Left colon (tissue), 2 donors: Measurements from ENCODE around the gene ECE2. TPM values are rescaled to one million over a fixed set of nuclear protein-coding genes. Genes with fewer than 3 reads are reported as not detected.
A peak's percentile ranks its signal among the peaks of the same experiment; 100 is the strongest.

ENCODE experiments used
- ATAC-seq: fragments of 200-7000 bp; cut with Tn5 transposase; one replicate; pipeline ENCODE4 v1.9.1; 2020; ENCODE audit warnings: mild to moderate bottlenecking, moderate library complexity
- DNase-seq, 2 donors: peaks; one replicate each; pipeline ENCODE4 v3.0.0-alpha.2; 2020
- intact Hi-C, 2 donors: fragments of 100-400 bp; cut with DNase I in 1 of 2; cut with micrococcal nuclease in 1 of 2; formaldehyde crosslinking; loops; one replicate each; pipeline versions ENCODE4 v1.11.2 to v1.14.0; 2022; cut with DNase I, micrococcal nuclease
- total RNA-seq, 2 donors: library from RNA; stranded (reverse); fragmentation: NEBNext Ultra II Directional; extraction: Animal tissue kit (Norgen Biotek cat#: 25700); gene quantifications; one replicate each; pipeline ENCODE4 v1.2.1, GENCODE V29; 2021
- donor health status: DM: no; HTN: no; CAD: no.
- donor health status: DM: yes; HTN: yes; CAD: no.

ECE2 gene
- total RNA-seq, 2 donors from 2014 or later = 0.20 to 0.24 TPM

DNA sequence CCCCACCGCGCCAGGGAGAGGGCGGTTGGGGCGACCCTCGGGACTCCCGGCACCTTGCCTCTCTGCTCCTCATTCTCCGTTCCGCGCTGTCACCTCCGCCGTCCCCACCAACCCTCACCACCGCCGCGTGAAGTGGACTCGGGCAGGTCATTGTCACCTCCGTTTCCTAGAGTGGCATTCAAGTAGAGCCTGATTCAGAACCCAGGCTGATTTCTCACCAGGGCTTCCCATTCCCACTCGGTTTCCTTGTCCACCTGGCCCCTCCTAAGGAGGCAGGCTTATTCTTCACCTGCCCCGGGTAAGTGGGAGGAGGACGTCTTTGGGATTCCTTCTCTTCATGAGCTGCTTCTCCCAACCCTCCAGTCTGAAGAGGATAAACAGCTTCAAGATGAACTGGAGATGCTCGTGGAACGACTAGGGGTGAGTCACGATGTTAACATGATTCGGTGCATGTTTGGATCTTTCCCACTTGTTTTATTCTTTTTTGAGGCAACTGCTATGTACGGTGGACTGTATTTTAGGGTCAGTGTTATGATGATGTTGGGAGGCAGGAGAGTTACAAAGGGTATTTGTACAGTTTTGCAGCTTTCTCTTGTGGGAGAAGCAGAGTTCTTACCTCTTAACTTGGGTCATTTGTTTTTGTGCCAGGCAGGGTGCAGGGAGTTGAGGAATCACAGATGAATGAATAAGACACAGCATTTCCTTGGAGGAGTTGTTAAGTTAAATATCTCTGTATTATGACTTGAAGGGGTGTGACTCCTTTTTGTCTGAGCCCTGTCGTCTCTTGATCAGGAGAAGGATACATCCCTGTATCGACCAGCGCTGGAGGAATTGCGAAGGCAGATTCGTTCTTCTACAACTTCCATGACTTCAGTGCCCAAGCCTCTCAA, 23.9 kb downstream of the ECE2 start:
- intact Hi-C loops = no loop called here

DNA sequence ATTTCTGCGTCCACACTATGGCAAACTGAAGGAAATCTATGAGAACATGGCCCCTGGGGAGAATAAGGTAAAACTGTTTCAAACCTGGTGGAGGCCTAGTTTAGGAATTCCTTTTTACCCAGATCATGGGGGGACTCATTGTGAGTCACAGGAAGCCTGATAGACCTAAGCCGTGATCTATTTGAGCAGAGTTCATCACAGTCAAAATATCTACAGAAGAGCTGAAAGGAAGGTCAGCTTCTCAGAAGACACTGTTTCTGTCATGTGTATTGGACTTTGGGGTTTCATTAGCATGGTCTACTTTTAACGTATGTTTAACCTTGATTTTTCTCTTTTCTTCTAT, 24.5 kb downstream of the ECE2 start:
- DNase-seq (no peak), ATAC-seq (no peak)
- intact Hi-C loops = no loop called here

More for the DNA sequence above, 23.9 kb downstream of the ECE2 start:
- peak; percentile 20 for ATAC-seq
- no peak for DNase-seq

DNA sequence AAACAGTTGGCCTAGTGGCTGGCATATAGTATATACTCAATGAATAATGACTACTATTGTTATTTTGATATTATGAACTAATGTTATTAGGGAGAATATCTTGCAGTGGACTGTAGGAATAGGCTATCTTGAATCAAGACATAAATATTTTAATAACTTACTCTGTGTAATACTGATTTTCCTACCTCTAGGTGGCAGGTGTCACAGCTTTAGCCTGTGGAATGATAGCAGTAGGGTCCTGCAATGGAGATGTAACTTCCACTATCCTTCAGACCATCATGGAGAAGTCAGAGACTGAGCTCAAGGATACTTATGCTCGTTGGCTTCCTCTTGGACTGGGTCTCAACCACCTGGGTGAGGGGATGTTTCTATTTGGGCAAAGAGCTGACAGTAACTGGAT, 29.8 kb downstream of the ECE2 start:
- ATAC-seq = peak; percentile 56
- DNase-seq = no peak
- intact Hi-C loops = no loop called here

DNA sequence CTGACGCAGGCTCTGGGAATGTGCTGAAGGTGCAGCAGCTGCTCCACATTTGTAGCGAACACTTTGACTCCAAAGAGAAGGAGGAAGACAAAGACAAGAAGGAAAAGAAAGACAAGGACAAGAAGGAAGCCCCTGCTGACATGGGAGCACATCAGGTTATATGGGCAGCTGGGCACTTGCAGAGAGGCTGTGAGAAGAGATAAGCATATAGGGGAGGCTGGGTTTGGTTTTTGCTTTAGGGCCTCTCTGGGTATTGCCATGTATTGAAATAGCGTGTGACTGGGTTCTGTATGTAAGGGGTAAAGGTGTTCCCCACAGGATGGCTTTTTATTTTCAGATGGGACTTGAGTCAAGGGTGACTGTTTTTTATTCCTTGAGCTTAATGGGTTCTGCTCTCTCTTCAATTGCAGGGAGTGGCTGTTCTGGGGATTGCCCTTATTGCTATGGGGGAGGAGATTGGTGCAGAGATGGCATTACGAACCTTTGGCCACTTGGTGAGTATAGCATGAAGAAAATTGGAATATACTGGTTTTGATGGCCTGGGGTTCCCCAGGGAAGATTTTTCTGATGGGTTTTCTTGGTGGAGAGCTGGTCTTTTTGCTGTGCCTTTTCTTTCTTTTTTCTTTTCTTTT, 30.6 kb downstream of the ECE2 start:
- intact Hi-C loops = no loop called here
- no peak for DNase-seq
- peak; percentile 93 for ATAC-seq

DNA sequence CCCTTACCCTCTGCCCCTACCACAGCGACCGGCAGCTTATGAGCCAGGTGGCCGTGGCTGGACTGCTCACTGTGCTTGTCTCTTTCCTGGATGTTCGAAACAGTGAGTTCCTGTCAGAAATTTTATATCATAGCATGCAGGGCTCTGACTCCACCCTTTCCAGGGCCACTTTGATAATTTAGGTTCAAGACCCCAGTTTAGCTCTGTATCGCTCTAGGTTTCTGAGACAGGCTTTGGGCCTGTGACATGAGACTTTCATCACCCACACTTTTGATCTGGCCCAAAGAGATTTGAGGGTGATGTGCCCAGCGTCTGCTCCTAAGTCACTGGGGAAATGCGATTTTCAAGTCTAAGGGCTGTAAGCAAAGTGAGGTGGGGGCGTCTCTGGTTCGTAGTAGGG, 32.1 kb downstream of the ECE2 start:
- intact Hi-C loops = no loop called here
- DNase-seq (no peak), ATAC-seq (no peak)

DNA sequence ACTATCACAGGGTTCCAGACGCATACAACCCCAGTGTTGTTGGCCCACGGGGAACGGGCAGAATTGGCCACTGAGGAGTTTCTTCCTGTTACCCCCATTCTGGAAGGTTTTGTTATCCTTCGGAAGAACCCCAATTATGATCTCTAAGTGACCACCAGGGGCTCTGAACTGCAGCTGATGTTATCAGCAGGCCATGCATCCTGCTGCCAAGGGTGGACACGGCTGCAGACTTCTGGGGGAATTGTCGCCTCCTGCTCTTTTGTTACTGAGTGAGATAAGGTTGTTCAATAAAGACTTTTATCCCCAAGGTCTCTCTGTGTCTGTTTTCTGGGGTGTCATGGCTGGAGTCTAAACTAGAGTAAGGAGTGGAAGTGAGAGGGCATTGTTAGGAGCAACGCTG, 32.9 kb downstream of the ECE2 start:
- DNase-seq (no peak), ATAC-seq (no peak)
- intact Hi-C loops = no loop called here

DNA sequence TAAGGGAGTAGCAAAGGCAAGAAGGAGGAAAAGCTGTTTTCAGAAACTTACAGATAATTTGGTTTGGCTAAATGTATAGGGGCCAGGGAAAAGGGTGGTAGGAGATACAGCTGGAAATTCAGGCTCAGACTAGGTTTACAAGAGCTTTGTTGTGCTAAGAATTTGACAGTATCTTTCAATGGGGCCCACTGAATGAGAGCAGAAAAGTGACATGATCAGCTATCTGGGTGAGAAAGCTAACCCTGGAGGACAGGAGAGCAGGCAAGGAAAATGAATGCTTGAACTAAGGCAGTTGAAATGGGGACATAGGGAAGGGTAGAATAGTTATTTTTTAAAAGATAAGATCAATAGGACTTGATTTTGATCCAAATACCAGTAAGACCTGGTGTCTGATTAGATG, 35.8 kb downstream of the ECE2 start:
- intact Hi-C loops = no loop called here
- DNase-seq (no peak), ATAC-seq (no peak)

DNA sequence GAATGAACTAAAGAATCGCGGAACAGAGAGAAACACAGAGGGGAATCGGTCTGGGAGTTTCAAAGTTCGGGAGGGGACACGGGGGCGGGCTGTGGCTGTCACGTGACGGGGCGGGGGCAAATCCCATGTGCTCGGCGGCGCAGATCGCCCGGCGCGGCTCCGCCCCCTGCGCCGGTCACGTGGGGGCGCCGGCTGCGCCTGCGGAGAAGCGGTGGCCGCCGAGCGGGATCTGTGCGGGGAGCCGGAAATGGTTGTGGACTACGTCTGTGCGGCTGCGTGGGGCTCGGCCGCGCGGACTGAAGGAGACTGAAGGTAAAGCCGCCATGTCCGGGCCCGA, 38.5 kb downstream of the ECE2 start, which contains the start of gene EIF4G1:
EIF4G1 (plus strand) TSS at position 244 of the 337 bp plus-strand sequence. CDS start 1,191 bp downstream, outside the sequence.
- ATAC-seq (peak; percentile 82), DNase-seq (peak; percentile 95 to 97)
- intact Hi-C loops = no loop called here

DNA sequence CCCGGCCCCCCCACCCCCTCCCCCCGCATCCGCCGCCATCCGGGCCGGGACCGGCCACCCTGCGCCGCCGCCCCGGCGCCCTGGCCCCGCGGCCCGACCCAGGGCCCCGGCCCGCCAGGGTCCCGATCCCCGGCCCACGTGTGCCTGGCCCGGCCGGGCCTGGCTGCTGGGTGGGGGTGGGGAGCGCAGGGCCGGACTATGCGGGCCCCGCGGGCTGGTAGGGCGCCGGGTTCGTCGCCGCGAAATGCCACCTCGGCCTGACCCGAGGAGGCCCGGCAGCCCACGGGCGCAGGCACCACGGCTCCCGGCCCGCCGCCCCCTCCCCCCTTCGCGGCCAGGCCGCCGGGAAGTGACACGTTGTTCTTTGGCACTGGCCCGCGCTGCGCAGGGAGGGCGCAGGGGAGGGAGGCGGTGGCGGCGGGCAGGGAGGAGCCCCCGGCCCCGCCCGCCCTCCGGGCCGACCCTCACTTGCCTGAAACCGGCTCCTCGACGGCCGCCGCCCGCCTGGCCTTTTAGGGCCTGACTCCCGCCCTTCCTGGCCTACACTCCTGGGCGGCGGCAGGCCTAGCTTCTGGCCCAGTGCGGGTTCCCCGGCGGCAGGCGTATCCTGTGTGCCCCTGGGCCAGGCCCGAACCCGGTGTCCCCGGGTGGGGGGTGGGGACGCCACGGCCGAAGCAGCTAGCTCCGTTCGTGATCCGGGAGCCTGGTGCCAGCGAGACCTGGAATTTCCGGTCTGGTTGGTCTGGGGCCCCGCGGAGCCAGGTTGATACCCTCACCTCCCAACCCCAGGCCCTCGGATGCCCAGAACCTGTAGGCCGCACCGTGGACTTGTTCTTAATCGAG, 39.1 kb downstream of the ECE2 start:
- DNase-seq = peak; percentile 85 to 86
- intact Hi-C loops = no loop called here
- ATAC-seq = peak; percentile 68

DNA sequence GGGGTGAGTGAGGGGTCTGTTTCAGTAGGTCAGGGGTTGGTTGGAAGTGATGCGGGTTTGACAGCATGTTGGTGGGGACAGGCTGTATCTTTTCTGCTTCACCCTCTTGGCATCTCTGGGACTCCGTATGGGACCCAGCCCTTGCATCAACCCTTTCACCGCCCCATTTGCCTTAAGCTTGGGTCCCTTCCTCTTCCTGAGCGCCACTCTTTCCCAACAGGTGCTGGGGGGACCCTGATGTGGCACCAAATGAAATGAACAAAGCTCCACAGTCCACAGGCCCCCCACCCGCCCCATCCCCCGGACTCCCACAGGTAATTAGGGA, 39.7 kb downstream of the ECE2 start:
- intact Hi-C loops = no loop called here
- ATAC-seq (peak; percentile 5), DNase-seq (no peak)

DNA sequence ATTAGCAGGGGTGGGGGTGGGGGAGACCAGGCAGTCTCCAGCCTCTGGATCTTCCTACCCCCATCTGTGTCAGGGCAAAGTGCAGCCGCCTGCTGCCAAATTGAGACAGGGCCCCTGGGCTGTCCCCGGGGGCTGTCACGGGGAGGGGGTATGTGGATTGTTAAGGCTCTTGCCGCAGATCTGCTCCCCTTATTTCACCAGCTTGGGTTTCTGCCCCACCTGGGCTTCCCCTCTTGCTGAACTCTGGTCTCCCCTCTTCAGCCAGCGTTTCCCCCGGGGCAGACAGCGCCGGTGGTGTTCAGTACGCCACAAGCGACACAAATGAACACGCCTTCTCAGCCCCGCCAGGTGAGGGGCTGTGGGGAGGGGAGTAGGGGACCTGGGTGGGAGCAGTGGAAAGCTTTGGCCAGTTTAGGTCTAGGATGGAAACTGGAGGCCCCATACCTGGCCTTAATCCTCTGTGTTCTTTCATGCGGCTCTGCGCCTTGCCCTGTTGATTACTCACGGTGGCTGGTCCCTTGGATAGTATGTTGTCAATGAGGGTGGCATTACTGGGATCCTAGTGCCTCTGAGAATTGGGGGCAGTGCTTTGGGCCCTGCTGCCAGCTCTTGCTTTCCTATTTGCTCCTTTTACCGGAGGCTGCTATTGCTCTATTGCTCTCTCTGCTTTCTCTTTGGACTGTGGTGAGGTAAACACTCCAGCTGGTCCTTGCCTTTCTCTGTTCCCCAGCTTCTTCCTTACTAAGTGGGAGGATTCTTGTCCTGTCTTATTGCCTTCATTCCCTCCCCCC, 40.2 kb downstream of the ECE2 start:
- peak; percentile 31 to 36 for DNase-seq
- intact Hi-C loops = no loop called here

DNA sequence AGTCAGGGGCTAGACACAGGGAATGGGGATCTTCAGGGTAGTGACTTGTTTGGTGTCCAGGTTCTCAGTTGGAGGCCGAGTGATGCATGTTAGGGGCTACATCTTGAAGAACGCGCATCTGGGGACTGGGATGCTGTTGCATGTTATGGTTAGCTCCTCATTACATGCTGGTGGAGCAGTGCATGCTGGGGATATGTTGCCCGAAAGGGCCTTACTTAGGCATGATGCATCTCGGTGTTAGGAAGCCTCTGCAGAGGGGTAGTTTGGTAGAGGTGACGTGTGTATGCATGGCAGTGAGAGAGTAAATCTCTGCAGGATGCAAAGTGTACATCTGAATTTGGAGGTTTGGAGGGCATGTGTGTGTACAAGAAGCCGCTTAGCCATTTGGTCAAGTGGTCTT, 41.0 kb downstream of the ECE2 start:
- intact Hi-C loops = no loop called here
- ATAC-seq (no peak), DNase-seq (no peak)

More for the DNA sequence above, 40.2 kb downstream of the ECE2 start:
- no peak for ATAC-seq

DNA sequence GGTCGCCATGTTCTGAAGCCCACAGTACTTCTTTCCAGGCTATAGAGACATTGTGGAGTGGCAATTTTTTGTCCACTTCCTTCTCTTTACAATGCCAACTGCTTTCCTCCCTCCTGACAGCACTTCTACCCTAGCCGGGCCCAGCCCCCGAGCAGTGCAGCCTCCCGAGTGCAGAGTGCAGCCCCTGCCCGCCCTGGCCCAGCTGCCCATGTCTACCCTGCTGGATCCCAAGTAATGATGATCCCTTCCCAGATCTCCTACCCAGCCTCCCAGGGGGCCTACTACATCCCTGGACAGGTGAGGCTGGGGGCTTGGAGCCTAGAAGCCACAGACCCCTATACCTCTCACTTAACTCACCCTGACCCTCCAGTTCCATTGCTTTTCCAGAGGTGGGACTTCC, 41.4 kb downstream of the ECE2 start:
- no peak for ATAC-seq
- DNase-seq = no peak
- intact Hi-C loops = no loop called here

DNA sequence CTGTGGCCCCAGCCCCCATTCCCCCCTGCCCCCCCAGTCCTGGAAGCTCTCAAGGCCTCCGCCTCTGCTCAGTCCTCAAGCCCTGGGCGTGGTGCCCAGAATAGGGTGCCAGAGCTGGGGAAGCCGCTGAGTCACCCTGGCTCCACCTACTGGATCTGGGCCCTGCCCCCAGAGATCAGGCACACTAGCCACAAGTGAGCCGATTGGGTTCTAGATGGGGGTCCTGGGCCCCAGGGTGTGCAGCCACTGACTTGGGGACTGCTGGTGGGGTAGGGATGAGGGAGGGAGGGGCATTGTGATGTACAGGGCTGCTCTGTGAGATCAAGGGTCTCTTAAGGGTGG, 44.3 kb downstream of the ECE2 start:
- peak; percentile 84 for ATAC-seq
- peak; percentile 94 to 97 for DNase-seq
- intact Hi-C loops = no loop called here

DNA sequence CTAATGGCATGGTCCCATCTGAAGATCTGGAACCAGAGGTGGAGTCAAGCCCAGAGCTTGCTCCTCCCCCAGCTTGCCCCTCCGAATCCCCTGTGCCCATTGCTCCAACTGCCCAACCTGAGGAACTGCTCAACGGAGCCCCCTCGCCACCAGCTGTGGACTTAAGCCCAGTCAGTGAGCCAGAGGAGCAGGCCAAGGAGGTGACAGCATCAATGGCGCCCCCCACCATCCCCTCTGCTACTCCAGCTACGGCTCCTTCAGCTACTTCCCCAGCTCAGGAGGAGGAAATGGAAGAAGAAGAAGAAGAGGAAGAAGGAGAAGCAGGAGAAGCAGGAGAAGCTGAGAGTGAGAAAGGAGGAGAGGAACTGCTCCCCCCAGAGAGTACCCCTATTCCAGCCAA, 45.8 kb downstream of the ECE2 start:
- DNase-seq = no peak
- intact Hi-C loops = no loop called here
- ATAC-seq = no peak

DNA sequence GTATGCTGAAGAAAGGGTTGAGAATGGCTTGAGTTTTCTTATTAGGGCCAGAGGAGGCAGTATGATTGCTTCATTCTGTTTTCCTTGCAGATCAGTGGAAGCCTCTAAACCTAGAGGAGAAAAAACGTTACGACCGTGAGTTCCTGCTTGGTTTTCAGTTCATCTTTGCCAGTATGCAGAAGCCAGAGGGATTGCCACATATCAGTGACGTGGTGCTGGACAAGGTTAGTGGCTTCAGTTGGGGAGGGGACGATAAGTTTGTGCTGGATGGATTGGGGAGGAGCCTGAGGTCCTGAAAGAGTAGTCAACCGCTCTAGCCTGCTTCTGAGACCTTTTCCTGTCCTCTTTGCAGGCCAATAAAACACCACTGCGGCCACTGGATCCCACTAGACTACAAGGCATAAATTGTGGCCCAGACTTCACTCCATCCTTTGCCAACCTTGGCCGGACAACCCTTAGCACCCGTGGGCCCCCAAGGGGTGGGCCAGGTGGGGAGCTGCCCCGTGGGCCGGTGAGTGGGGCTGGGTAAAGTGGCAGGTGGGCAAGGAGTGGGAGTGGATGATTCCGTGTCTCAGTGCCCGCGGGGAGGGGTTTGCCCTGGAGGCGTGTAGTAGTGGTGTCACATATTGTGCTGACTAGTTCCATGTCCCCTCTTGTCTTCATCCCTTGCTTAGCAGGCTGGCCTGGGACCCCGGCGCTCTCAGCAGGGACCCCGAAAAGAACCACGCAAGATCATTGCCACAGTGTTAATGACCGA, 47.1 kb downstream of the ECE2 start:
- ATAC-seq (no peak), DNase-seq (no peak)
- intact Hi-C loops = no loop called here

DNA sequence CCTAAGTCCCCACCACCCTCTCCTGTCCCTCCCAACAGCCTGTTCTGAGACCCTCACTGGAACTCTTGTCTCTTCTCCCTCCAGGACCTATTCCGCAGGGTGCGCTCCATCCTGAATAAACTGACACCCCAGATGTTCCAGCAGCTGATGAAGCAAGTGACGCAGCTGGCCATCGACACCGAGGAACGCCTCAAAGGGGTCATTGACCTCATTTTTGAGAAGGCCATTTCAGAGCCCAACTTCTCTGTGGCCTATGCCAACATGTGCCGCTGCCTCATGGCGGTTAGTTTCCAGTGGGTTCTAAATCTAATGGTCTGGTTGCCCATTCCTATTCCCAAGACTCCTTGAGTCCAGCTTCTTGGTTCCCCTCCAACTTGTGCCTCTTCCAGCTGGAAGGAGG, 47.9 kb downstream of the ECE2 start:
- ATAC-seq = no peak
- no peak for DNase-seq
- intact Hi-C loops = no loop called here

DNA sequence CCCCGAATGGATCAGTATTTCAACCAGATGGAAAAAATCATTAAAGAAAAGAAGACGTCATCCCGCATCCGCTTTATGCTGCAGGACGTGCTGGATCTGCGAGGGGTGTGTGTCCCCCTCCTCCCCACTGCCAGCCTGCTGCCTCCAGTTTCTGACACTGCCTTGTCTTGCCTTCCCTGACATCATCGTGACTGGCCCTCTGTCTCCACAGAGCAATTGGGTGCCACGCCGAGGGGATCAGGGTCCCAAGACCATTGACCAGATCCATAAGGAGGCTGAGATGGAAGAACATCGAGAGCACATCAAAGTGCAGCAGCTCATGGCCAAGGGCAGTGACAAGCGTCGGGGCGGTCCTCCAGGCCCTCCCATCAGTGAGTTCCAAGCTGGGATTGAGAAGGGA, 49.4 kb downstream of the ECE2 start:
- ATAC-seq (no peak), DNase-seq (no peak)
- intact Hi-C loops = no loop called here
